H1 (cell line): ENCODE data around the gene ACOT11. TPM values are rescaled to one million over a fixed set of nuclear protein-coding genes. Genes with fewer than 3 reads are reported as not detected.

ENCODE experiments used
- ATF2 ChIP-seq: IDR thresholded peaks from 2 replicates; pipeline ENCODE4 v1.6.1; 2012; ENCODE audit warnings: low read length, inconsistent platforms
- GTF2F1 ChIP-seq: IDR thresholded peaks from 2 replicates; pipeline ENCODE4 v1.6.1; 2012; ENCODE audit warnings: low read depth, low read length, improper control_type of control experiment, borderline replicate concordance
- JUN ChIP-seq: IDR thresholded peaks from 2 replicates; pipeline ENCODE4 v1.6.1; 2011; ENCODE audit warnings: low read depth, mild to moderate bottlenecking, improper control_type of control experiment, low read length
- TAF1 ChIP-seq: IDR thresholded peaks from 2 replicates; pipeline ENCODE4 v1.6.1; 2011; ENCODE audit warnings: mild to moderate bottlenecking, low read depth, low read length
- TCF12 ChIP-seq: IDR thresholded peaks from 2 replicates; pipeline ENCODE4 v1.6.1; 2011; ENCODE audit warnings: low read depth, mild to moderate bottlenecking, low read length
- USF2 ChIP-seq: IDR thresholded peaks from 2 replicates; pipeline ENCODE4 v1.6.1; 2011; ENCODE audit warnings: low read length, improper control_type of control experiment
- polyA plus RNA-seq, 7 experiments: library from polyadenylated mRNA; depleted of rRNA in 3 of 7; stranded (reverse) in 5 of 7; unstranded in 2 of 7; fragments of >200 nt in 5 of 7; fragments of 200-250 nt in 2 of 7; gene quantifications; 1 replicate in 5 of 7; 2 replicates in 1 of 7; 4 replicates in 1 of 7; pipeline versions ENCODE4 v1.2.1 to v1.2.3, GENCODE V29; 2011 to 2013; ENCODE audit warnings: missing spikeins in 2 of 7, mixed read lengths in 2 of 7
- total RNA-seq: library from RNA; stranded (reverse); fragmentation: NEBNext Ultra II Directional; extraction: Animal tissue kit (Norgen Biotek cat#: 25700); gene quantifications from 2 replicates; pipeline ENCODE4 v1.2.1, GENCODE V29; 2021

Gene ACOT11
- total and polyA plus RNA-seq, 2 of the 8 experiments (the other 6 are each of a cell fraction or from before 2014, with no cell fraction given) = 3.8 to 4.5 TPM

- TF ChIP-seq GTF2F1 (no peak), USF2 (no peak), ATF2 (no peak), TAF1 (no peak), JUN (no peak), TCF12 (no peak)
Measured at GRCh38 chr1:54619749-54620148, 71.7 kb downstream of the ACOT11 start (continued).
